Measurements from ENCODE around the gene SPA17. TPM values are rescaled to one million over a fixed set of nuclear protein-coding genes. Genes with fewer than 3 reads are reported as not detected.

The SPA17 gene
- total and polyA plus RNA-seq, 9 of the 15 experiments (the other 6 are each of a cell fraction or from before 2014, with no cell fraction given): 6.0 to 19.5 (median 12.6) TPM

DNA sequence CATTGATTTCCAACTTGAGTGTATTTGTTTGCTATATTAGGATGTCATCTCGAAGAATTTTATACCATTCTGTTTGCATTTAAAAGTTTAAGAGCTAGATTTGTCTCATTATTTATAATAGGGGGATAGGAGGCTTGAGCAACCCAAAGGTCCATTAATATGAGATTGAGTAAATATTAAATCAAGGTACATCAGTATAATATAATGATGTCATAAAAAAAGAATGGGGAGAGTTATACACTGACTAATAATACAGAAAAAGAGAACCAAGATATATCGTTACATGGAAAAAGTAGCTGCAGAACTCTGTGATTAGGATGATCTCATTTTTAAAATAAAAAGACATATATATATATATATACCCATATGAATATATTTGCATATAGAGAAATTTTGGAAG lies 19.4 kb downstream of the SPA17 start (continued):
- TF ChIP-seq, protein P1, sequence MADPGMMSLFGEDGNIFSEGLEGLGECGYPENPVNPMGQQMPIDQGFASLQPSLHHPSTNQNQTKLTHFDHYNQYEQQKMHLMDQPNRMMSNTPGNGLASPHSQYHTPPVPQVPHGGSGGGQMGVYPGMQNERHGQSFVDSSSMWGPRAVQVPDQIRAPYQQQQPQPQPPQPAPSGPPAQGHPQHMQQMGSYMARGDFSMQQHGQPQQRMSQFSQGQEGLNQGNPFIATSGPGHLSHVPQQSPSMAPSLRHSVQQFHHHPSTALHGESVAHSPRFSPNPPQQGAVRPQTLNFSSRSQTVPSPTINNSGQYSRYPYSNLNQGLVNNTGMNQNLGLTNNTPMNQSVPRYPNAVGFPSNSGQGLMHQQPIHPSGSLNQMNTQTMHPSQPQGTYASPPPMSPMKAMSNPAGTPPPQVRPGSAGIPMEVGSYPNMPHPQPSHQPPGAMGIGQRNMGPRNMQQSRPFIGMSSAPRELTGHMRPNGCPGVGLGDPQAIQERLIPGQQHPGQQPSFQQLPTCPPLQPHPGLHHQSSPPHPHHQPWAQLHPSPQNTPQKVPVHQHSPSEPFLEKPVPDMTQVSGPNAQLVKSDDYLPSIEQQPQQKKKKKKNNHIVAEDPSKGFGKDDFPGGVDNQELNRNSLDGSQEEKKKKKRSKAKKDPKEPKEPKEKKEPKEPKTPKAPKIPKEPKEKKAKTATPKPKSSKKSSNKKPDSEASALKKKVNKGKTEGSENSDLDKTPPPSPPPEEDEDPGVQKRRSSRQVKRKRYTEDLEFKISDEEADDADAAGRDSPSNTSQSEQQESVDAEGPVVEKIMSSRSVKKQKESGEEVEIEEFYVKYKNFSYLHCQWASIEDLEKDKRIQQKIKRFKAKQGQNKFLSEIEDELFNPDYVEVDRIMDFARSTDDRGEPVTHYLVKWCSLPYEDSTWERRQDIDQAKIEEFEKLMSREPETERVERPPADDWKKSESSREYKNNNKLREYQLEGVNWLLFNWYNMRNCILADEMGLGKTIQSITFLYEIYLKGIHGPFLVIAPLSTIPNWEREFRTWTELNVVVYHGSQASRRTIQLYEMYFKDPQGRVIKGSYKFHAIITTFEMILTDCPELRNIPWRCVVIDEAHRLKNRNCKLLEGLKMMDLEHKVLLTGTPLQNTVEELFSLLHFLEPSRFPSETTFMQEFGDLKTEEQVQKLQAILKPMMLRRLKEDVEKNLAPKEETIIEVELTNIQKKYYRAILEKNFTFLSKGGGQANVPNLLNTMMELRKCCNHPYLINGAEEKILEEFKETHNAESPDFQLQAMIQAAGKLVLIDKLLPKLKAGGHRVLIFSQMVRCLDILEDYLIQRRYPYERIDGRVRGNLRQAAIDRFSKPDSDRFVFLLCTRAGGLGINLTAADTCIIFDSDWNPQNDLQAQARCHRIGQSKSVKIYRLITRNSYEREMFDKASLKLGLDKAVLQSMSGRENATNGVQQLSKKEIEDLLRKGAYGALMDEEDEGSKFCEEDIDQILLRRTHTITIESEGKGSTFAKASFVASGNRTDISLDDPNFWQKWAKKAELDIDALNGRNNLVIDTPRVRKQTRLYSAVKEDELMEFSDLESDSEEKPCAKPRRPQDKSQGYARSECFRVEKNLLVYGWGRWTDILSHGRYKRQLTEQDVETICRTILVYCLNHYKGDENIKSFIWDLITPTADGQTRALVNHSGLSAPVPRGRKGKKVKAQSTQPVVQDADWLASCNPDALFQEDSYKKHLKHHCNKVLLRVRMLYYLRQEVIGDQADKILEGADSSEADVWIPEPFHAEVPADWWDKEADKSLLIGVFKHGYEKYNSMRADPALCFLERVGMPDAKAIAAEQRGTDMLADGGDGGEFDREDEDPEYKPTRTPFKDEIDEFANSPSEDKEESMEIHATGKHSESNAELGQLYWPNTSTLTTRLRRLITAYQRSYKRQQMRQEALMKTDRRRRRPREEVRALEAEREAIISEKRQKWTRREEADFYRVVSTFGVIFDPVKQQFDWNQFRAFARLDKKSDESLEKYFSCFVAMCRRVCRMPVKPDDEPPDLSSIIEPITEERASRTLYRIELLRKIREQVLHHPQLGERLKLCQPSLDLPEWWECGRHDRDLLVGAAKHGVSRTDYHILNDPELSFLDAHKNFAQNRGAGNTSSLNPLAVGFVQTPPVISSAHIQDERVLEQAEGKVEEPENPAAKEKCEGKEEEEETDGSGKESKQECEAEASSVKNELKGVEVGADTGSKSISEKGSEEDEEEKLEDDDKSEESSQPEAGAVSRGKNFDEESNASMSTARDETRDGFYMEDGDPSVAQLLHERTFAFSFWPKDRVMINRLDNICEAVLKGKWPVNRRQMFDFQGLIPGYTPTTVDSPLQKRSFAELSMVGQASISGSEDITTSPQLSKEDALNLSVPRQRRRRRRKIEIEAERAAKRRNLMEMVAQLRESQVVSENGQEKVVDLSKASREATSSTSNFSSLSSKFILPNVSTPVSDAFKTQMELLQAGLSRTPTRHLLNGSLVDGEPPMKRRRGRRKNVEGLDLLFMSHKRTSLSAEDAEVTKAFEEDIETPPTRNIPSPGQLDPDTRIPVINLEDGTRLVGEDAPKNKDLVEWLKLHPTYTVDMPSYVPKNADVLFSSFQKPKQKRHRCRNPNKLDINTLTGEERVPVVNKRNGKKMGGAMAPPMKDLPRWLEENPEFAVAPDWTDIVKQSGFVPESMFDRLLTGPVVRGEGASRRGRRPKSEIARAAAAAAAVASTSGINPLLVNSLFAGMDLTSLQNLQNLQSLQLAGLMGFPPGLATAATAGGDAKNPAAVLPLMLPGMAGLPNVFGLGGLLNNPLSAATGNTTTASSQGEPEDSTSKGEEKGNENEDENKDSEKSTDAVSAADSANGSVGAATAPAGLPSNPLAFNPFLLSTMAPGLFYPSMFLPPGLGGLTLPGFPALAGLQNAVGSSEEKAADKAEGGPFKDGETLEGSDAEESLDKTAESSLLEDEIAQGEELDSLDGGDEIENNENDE (IDR thresholded peaks at IDR 0.05; ENCODE audit: low read depth, low read length): no peak
- TF ChIP-seq CBX5 (IDR thresholded peaks at IDR 0.05; ENCODE audit: borderline replicate concordance, low read depth) (no peak), HMG20B (CRISPR knock-in tag; IDR thresholded peaks at IDR 0.05) (no peak)
- TF ChIP-seq, protein P2, sequence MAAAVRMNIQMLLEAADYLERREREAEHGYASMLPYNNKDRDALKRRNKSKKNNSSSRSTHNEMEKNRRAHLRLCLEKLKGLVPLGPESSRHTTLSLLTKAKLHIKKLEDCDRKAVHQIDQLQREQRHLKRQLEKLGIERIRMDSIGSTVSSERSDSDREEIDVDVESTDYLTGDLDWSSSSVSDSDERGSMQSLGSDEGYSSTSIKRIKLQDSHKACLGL (CRISPR knock-in tag; IDR thresholded peaks at IDR 0.05; ENCODE audit: borderline replicate concordance, poor library complexity, severe bottlenecking): no peak
- TF ChIP-seq, protein P3, sequence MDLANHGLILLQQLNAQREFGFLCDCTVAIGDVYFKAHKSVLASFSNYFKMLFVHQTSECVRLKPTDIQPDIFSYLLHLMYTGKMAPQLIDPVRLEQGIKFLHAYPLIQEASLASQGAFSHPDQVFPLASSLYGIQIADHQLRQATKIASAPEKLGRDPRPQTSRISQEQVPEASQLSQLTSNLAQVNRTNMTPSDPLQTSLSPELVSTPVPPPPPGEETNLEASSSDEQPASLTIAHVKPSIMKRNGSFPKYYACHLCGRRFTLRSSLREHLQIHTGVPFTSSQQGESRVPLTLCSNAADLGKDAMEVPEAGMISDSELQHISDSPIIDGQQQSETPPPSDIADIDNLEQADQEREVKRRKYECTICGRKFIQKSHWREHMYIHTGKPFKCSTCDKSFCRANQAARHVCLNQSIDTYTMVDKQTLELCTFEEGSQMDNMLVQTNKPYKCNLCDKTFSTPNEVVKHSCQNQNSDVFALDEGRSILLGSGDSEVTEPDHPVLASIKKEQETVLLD (IDR thresholded peaks at IDR 0.05): no peak

Measured in K562 (cell line).